ENCODE data around the gene CTAG1B.
"Not testable (repeated sequence)": the region's sequence is repeated elsewhere in the genome, so short reads cannot be mapped to it uniquely, and the experiment has no call there.

CTAG1B gene

GRCh38 chrX:154619182-154619581, at the start of gene CTAG1B:
Gene CTAG1B, minus strand, starts transcription at chrX:154619282. Its CDS starts 64 bp downstream, at chrX:154619218.
- not testable (repeated sequence) for DNase-seq

- DNase-seq: no peak
Observed at GRCh38 chrX:154661899-154662298, 42.8 kb upstream of the CTAG1B start.

GRCh38 chrX:154661170-154661569, 42.1 kb upstream of the CTAG1B start:
- no peak for DNase-seq

- DNase-seq: no peak
Observed at GRCh38 chrX:154660541-154660940, 41.5 kb upstream of the CTAG1B start.

GRCh38 chrX:154658957-154659356, 39.9 kb upstream of the CTAG1B start:
- DNase-seq: no peak

- no peak for DNase-seq
Observed at GRCh38 chrX:154658187-154658586, 39.1 kb upstream of the CTAG1B start.

- no peak for DNase-seq
Observed at GRCh38 chrX:154657226-154657805, 38.2 kb upstream of the CTAG1B start.

- DNase-seq: no peak
Observed at GRCh38 chrX:154655786-154656185, 36.7 kb upstream of the CTAG1B start.

GRCh38 chrX:154655346-154655745, 36.3 kb upstream of the CTAG1B start:
- DNase-seq: no peak

GRCh38 chrX:154654925-154655324, 35.8 kb upstream of the CTAG1B start:
- DNase-seq: no peak

- no peak for DNase-seq
Observed at GRCh38 chrX:154654372-154654771, 35.3 kb upstream of the CTAG1B start.

GRCh38 chrX:154653413-154653812, 34.3 kb upstream of the CTAG1B start, which contains the start of gene CTAG2:
Gene CTAG2, minus strand, starts transcription at chrX:154653579. Its CDS starts 64 bp downstream, at chrX:154653515.
- DNase-seq: not testable (repeated sequence)

- no peak for DNase-seq
Observed at GRCh38 chrX:154653048-154653401, 33.9 kb upstream of the CTAG1B start.

- DNase-seq: no peak
Observed at GRCh38 chrX:154652311-154653047, 33.4 kb upstream of the CTAG1B start.

- DNase-seq: no peak
Observed at GRCh38 chrX:154650221-154650510, 31.1 kb upstream of the CTAG1B start.

GRCh38 chrX:154649503-154650220, 30.6 kb upstream of the CTAG1B start:
- no peak for DNase-seq

GRCh38 chrX:154648931-154649330, 29.8 kb upstream of the CTAG1B start:
- no peak for DNase-seq

- DNase-seq: not testable (repeated sequence)
Observed at GRCh38 chrX:154645745-154646378, 26.8 kb upstream of the CTAG1B start.

- DNase-seq: not testable (repeated sequence)
Observed at GRCh38 chrX:154643708-154644107, 24.6 kb upstream of the CTAG1B start.

- not testable (repeated sequence) for DNase-seq
Observed at GRCh38 chrX:154641740-154642139, 22.7 kb upstream of the CTAG1B start.

GRCh38 chrX:154633661-154634060, 14.6 kb upstream of the CTAG1B start:
- DNase-seq: not testable (repeated sequence)

GRCh38 chrX:154630949-154631348, 11.9 kb upstream of the CTAG1B start:
- not testable (repeated sequence) for DNase-seq

- not testable (repeated sequence) for DNase-seq
Observed at GRCh38 chrX:154628960-154629359, 9.9 kb upstream of the CTAG1B start.
